ENCODE measurements around the gene FKBP5.

DNA sequence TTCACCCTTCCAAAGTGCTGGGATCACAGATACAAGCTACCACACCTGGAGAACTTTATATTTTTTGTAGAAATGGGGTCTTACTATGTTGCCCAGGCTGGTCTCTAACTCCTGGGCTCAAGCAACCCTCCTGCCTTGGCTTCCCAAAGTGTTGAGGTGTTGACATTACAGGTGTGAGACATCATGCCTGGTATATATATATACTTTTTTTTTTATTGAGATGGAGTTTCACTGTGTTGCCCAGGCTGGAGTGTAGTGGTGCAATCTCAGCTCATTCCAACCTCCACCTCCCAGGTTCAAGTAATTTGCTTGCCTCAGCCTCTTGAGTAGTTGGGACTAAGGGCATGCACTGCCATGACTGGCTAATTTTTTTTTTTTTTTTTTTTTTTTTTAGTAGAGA is 5.4 kb downstream of the FKBP5 start:
- TF ChIP-seq POLR2A (IDR thresholded peaks at IDR 0.05; ENCODE audit: low read depth, low read length), result no peak
- TF ChIP-seq TAF1 (IDR thresholded peaks at IDR 0.05; ENCODE audit: borderline replicate concordance, low read depth, low read length), result no peak

Measured in GM12892 (cell line).